RPMI7951 (cell line): Measurements from ENCODE around the gene SLC17A9. TPM values are rescaled to one million over a fixed set of nuclear protein-coding genes. Genes with fewer than 3 reads are reported as not detected.
A peak's percentile ranks its signal among the peaks of the same experiment; 100 is the strongest.

Experiments used
- DNase-seq: peaks from one replicate; pipeline ENCODE4 v3.0.0-alpha.2; 2012; ENCODE audit warnings: low read depth
- total RNA-seq: library from RNA; depleted of rRNA; stranded (reverse); fragments of >200 nt; shearing (Covaris generic); gene quantifications from 2 replicates; pipeline ENCODE4 v1.2.3, GENCODE V29; 2014

The SLC17A9 gene
- total RNA-seq, 1 experiment from 2014 or later = 4.8 TPM

DNA sequence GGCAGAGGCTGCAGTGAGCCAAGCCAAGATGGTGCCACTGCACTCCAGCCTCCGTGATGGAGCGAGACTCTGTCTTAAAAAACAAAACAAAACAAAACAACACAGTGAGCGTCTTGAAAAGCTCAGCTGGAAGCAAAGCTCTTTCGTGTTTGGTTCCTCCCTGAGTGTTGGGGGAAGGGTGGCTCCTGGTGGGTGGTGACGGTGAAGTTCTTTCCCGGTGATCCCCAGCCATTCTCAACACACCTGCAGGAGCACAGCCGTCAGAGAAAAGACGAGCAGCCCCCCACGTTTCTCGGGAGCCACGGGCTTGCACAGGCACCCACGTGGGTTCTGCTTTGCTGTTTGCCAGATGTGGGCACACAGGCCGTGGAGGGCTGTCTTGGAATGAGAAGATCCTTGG, 51.0 kb downstream of the SLC17A9 start:
- no peak for DNase-seq

DNA sequence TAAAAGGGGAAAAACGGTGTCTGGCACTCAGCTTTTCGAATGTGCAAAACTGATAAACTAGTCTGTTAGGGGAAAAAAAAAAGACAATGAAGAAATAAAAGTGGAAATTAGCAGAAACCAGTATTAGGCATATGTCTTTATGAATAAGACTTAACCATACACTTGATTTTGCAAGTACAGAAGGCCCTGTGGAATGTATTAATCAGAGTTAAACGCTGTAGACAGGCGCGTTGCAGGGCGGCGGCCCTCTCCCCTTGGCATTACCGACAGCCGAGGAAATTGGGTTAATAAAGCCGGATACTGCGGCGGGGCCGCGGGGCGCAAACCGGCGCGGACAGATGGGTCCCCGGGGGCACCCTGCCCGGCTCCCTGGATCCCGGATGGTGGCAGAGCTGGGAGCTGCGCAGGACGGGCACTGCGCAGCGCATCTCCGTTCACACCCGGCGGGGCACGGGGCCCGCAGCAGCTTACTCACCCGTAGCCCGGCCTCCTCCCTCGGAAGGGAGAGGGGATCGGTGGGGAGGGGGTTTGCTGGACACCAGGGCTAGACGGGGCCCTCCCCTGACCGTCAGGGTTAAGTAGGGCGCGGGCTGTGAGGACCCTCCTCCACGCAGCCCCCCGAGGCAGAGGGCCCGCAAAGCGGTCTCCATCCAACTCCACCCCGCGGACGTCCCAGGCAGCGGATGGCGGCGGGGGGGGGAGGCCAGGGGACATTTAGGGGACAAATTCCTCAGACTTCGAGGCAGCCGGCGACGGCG, 52.3 kb downstream of the SLC17A9 start:
- DNase-seq = no peak

DNA sequence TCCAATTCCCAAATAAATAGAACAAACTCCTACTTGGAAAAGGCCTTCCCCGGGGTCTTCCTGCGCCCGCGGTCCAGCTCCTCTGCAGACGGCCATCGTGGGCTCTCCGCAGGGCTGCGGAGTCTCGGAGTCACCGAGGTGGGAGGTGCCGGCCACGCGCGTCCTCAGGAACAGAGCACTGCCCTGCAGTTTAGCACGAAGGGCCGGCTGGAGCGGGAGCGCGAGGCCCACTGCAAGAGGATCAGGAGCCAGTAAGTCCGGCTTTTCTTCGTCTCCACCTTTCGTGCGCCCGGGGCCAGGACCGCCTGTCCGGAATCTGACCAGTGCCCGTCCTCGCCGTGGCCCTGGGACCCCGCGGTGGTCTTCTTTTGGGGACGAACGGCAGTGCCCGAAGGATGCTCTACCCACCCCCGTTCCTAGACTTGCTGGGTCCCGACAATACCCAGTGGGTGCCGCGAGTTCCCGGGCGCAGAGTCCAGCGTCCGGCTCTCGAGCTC, 52.9 kb downstream of the SLC17A9 start:
- DNase-seq = no peak

DNA sequence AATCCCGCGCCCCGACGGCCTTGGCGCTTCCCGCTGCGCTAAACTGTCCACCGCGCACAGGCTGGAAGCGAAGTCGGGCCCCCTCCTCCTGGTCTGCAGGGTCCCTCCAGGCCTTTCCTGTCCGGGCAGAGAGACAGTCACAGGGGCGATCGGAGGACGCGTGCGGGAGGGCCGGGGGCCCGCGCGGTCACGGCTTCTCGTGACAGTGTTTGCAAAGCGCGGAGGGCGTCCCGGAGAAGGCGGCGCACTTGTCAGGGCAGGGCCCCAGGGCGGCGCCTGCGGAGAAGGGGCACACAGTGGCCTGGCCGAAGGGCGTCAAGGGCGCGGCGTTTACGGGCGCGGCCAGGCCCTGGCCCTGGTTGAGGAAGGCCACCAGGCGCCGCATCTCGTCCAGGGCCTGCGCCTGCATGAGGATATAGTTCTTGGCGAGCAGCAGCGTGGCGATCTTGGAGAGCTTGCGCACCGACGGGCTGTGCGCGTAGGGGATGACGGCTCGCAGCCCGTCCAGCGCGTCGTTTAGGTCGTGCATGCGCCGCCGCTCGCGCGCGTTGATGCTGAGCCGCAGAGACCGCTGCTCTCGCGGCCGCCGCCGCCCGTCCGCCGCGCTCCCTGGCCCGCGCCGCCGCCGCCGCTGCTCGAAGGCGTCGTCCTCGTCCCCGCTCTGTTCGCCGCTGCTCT, 53.5 kb downstream of the SLC17A9 start:
- peak; percentile 35 for DNase-seq

DNA sequence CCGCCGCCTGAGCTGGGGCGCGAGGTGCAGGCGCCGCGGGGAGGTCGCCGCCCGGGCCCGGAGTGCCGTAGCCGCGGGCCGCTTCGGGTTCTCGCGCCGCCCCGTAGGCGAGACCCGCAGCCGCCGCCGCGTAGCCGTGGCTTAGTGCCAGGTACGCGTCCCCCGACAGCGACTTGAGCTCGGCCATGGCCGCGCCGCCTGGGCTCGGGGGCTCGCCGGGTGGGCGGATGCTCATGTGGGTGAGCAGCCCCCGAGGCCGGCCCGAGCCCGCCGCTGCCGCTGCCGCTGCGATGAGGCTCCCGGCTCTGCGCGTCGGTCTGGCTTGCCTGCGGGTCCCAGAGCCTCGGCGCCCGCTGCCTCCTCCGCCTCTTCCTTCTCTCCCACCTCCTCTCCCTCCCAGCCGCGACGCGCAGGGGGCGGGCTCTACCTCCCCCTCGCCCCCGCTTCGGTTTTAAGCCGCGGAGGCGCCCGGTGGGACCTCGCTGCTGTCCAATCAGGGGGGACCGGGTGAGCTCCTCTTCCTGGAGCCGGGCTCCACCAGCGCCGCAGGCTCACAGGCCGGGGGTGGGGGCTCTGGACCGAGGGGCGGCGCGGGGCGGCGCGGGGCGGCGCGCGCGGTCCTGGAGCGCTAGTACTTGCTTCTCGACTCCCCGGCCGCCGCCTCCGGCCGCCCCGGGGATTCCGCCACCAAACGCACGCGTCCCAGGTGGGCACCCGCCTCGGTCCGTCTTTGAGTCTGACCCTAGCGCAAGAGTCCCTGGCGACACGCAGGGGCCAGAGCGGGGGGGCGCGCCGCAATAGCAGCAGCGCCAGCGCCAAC, 54.2 kb downstream of the SLC17A9 start, which contains the start of gene BHLHE23:
Gene BHLHE23 (minus strand): TSS at position 425 of the 820 bp plus-strand sequence. CDS start 190 bp downstream, at position 235.
- no peak for DNase-seq

DNA sequence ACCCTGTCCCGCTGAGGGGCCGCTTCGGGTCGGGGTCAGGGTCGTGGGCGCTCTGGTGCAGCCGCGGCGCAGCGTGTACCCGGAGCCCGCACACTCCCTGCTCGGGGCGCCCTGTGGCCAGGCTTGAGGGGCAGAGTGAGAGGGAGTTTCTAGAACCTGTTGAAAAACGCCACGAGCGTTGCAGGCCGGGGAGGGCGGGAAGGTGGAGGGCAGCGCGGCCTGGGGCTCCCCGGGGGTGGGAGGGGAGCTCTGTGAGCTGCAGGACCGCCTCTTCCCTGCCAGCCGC, 54.8 kb downstream of the SLC17A9 start:
- DNase-seq = no peak

DNA sequence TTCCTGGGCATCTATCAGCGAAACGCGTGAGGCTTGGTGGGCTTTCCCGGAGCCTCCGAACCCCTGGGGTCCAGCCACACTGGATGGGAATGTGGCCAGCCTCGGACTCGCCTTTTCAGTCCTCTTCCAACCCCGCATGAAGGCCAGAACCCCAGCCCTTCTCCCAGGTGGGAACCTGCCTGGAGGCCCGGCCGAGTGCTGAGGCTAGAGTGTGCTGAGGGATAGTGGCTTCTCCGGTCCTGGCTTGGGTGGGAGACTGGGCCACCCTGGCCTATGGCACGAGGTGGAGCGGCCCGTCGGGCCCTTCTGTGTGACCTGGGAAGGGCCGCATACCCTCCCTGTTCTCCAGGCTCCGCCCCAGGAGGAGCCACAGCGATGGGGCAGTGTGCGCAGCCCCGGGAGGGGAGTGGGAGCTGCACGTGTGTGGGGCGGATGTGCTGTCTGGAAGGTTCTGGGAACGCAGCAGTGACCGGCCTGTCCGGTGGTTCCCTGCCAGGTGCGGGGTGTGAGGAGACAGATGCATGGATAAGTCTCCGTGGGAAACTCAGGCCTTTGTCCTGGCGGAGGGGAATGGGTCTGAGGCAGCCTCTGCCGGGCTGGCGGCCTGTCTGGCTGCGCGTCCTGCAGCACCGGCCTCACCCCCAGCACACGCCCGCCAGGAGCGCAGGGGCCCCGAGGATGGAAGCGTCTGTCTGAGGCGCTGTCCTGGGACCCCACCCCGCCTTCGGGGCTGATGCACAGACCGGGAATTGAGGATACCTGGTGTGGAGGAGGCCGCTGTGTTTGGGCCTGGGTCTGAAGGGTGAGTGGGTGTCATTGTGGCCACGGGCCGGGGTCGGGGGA, 55.4 kb downstream of the SLC17A9 start:
- no peak for DNase-seq

DNA sequence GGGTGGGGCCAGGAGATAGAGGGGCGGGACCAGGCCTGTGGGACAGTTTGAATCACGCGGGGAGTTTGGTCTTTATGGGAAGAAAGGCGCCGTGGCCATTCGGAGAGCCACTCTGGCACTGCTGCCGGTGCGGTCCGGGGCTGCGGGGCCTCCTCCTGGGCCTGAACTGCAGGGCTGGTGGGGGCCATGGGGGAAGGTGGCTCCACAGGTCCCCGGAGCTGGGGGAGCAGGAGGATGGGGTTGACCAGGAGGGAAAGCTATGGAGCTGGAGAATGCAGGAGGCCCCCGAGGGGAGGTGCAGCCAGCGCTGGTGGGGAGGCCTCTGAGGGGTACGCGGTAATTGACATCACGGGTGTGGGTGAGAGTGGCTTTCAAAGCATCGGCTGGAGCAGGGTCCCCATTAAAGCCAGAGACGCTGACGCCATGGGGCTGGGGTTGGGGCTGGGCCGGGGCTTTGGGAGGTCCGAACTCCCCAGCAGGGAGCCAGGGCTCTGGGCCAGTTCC, 56.1 kb downstream of the SLC17A9 start:
- DNase-seq = no peak

DNA sequence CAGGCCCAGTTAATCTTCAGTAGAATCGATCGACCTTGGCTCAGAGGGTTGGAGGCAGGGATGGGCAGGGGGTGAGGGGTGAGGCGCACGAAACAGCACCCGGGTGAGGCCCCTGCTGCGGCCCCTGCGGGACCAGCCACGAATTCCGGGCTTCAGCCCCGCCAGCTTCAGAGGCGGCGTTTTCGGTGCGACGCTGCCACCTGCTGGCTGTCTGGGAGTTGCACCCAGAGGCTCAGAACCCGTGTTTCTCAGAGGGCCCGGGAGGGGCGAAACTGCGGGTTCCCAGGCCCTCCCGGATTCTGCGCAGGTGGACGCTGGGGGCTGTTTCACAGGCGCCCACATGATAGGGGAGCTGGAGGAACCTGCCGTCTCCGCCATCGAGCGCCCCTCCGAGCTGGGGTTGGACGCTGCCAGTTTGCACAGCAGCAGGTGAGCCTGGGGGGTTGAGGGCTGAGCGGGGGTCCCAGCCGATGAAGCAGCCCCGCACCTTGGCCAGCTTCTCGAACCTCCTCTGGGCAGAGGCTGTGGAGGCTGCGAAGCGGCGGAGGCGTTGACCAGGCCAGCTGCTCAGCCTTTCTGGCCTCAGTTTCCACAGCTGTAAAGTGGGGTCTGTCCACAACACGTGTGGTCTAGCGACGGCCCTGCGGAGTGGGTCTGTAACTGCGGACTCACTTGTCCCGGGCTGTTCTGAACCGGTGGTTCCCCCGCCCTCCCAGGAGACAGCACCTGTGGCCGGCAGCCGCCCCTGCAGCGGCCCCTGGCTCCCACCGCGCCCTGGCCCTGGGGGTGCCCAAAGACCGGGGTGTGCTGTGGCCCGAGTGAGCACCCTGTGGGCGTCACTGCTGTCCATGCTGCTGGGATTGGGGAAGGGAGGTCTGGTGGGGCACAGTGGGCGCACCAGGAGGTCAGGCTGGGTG, 56.8 kb downstream of the SLC17A9 start:
- DNase-seq = peak; percentile 60

DNA sequence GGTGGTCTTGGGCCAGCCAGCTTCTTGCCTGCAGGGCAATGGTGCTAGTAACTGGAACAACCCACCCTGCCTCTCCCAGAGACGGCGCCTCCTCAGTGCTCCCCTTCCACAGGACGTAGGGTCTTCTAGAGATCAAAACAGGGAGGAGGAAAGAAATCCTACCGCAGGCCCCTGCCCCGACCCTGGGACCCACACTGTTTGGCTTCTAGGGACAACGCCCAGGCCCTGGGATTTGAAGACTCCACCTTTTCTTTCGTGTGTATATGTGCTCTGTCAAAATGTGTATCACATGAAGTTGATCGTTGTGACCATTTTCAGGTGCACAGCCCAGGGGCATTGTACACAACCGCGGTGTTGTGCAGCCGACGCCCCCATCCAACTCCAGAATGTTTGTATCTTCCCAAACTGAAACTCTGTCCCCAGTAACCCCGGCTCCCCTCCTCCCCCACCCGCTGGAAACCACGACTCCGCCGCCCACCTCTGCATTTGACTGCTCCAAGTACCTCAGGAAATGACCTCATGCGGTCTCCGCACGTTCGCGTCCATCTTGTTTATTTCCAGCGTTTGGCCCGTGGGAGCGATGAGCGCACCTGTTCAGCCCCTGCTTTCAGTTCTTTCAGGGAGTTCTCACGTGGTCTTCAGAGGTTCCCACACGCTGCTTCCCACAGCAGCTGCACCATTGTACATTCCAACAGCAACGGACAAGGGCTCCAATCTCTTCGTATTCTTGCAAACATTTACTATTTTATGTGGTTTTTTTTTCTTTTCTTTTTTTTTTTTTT, 57.7 kb downstream of the SLC17A9 start:
- DNase-seq = peak; percentile 20

DNA sequence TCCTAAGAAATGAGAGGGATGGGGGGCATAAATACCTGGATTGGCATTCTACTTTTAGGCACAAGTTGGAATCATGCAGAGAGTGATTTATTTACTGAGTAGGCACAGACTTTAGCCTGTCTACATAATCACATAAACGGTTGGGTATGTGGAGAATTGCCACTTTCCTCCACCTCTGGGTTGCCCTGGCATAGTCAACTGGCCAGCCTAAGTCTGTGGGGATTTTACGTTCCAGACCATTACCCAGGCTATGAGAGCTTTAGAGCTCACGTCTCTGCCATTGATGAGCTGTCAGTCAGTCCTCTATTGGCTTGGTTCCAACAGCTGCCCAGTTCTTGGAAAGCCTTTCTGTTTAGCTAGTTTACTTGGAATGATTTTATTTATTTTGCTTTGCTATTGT, 59.3 kb downstream of the SLC17A9 start:
- no peak for DNase-seq

DNA sequence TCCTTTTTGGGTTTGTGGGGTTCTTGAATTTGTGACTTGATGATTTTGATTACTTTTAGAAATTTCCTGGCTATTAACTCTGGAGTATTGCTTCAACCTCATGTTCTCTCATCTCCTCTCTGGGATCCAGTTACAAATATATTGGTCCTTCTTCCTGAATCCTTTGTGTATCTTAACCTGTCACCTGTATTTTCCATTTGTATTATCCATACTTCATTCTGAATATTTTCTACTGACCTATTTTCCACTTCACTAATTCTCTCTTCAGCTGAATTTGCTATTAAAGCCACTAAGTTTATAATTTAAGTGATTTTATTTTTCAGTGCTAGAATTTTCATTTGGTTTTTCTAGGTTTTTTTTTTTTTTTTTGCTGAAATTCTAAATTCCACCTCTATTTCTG, 60.7 kb downstream of the SLC17A9 start:
- no peak for DNase-seq

DNA sequence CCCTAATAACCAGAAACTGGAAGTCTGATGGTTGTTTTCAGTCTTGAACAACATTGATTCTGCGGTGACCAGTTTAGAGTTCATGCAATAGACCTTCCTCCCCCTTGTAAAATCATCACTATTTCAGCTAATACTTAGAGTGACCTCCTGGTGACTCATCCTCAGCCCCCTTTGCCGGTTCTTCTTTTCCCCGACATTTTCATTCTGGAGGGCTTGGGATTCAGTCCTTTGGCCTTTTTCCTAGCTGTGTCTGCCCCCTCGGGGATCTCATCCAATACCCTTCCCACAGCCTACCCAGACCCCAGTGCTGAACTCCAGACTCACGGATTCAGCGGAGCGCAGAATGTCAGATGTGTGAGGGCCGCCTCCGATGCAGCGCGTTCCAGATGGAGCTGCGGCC, 61.8 kb downstream of the SLC17A9 start:
- no peak for DNase-seq

DNA sequence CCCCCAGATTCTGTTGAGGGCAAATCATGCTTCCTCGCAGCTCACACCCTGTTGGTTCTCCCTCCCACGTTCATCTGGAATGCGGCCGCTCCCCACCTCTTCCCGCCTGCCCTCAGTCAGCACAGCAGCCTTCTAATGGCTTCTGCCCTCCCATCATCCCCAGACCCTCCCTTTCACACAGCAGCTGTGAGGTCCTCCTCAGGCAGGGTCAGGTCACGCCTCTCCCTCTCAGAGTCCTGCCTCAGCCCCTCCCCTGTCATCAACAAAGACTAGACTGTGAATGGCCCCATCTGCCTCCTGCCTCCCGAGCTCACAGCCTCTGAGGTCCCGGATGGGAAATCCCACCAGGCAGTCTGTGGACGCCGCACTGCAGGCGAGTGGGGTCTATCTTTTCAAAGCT, 62.2 kb downstream of the SLC17A9 start:
- DNase-seq = no peak

DNA sequence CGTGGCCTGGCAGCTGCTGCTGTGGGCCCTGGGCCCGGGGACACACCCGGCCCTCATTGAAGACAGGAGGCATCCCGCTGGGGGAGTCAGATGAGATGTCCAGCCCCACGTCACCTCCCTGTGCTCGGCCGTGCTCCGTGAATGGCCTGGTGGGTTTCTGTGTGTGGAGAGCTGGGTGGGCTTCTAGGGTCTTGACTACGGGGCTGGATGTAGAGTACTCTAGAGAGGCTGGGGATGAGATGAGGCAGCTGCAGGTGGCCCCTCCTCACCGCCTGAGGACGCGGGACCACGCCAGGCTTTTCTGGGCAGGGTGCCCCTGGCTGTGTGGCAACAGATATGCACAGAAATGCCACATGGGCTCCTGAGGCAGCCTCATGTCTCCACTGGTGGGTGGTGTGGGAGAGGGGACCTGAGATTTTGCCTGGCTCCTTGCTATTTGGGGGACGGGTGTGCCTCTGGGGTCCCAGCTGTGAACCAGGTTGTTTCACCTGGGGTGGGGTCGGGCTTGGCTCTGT, 62.7 kb downstream of the SLC17A9 start:
- no peak for DNase-seq

DNA sequence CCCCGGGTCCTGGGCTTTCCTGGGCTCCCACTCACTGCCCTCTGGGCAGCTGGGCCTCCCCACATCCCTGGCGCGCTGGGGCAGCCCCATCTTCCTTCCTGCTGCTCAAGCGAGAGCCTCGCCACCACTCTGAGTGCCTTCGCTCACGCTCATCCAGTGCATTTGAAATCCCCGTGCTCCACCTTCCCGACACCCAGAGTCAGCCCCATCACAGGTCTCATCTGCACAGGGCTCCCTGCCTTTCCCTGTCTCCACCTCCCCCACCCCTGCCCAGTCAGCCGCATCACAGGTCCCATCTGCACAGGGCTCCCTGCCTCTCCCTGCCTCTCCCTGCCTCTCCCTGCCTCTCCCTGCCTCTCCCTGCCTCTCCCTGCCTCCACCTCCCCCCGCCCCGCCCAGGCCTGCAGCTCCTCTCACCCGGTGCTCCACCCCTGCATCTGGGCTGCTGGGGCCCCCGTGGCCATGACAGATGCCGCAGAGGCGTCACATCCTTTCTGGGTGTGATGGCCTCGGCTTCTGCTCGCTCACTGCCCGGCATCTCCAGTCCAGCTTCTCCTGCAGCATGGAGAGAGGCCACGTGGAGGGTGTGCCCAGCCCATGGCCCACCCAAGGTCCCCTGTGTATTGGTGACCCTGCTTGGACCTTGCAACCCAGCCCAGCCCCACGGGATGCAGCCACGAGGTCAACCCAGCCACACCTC, 63.3 kb downstream of the SLC17A9 start:
- DNase-seq = no peak

DNA sequence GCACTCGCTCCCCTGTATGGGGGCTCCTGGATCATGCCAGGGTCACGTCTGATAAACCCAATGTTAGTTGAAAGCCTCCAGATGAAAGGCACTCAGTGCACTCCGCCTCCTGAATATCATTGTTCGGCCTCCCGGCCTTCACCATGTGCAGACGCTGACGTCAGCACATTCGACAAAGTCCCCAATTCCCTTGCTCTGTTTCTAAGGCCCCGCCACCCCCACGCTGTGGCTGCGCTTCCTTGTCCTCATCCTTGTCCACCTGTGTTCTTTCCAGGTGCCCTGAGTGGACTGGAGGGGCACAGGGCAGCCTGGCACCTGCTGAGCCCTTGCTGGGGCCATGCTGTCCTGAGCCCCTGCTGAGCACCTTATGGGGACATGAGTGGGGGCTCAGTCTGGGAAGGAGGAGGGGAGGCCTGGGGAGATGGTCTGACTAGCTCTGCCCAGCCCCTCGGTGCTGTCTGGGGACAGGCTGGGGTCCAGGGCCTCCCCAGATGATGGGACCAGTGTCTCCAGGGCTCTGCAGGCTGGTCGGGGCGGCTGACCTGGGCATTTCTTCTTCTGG, 64.1 kb downstream of the SLC17A9 start:
- DNase-seq = no peak

DNA sequence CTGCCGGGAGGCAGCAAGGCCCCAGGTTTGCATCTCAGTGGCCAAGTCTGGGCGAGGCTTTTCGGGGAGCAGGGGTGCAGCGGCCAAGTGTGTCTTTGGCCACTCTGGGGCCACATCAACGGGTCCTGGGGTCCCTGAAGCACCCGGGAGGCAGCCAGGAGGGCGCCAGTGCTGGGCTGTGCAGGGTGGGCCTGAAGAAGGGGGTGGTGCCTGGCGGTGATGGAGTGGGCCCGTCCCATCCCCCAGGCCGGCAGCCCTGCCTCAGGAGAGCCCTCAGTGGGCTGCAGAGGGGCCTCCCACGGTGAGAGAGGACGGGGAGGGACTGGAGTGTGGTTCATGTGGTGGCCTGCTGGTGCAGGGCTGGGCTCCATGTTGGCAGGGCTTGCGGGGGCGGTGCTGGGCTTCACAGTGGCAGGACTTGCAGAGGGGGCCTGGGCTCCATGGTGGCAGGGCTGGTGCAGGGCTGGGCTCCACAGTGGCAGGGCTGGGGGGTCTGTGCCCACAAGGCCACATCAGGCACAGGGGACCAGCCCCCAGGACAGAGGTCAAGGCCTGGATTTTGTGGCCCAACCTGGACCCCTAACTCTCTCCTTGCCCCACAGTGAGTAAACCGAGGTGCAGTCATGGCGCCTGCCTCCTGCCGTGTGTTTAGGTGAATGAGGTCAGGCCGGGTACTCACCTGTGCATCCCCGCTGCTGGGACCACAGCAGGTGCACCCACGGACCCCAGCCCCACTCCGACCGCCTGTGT, 64.7 kb downstream of the SLC17A9 start:
- no peak for DNase-seq
